Gastroesophageal sphincter (tissue), 4 donors: ENCODE results near the gene EIF5. TPM values are rescaled to one million over a fixed set of nuclear protein-coding genes. Genes with fewer than 3 reads are reported as not detected.

Experiments used
- ATAC-seq: fragments of 150-250 bp; one replicate; pipeline ENCODE4 v1.9.1; 2016; ENCODE audit warnings: mild to moderate bottlenecking, moderate library complexity
- H3K27ac ChIP-seq, 4 donors: fragments of 200-600 bp; sonication (generic) in 3 of 4; 1 replicate in 3 of 4; 2 replicates in 1 of 4; pipeline ENCODE4 v1.5.1; 2016 to 2019
- H3K27me3 ChIP-seq: fragments of 200-600 bp; sonication (generic); one replicate; pipeline ENCODE4 v1.5.1; 2019
- H3K36me3 ChIP-seq, 2 donors: fragments of 200-600 bp; sonication (generic); one replicate each; pipeline ENCODE4 v1.5.1; 2019; ENCODE audit warnings: control low read depth in 1 of 2
- H3K4me1 ChIP-seq, 3 donors: fragments of 200-600 bp; sonication (generic); 1 replicate in 2 of 3; 2 replicates in 1 of 3; pipeline ENCODE4 v1.5.1; 2016 to 2019; ENCODE audit warnings: control low read depth in 2 of 3
- H3K4me3 ChIP-seq, 2 donors: fragments of 200-600 bp; sonication (generic); one replicate each; pipeline ENCODE4 v1.5.1; 2019; ENCODE audit warnings: mild to moderate bottlenecking in 1 of 2, moderate library complexity in 1 of 2
- H3K9me3 ChIP-seq, 3 donors: fragments of 200-600 bp; sonication (generic); one replicate each; pipeline ENCODE4 v1.5.1; 2017 to 2019; ENCODE audit warnings: control low read depth in 2 of 3
- EP300 ChIP-seq: sonication (generic); formaldehyde crosslinking; IDR thresholded peaks from one replicate; pipeline ENCODE4 v1.6.1; 2017; ENCODE audit warnings: antibody characterized with exemption, mild to moderate bottlenecking
- POLR2A ChIP-seq, 2 donors: fragments of 450-650 bp; IDR thresholded peaks; one replicate each; pipeline ENCODE4 v1.6.1; 2017; ENCODE audit warnings: antibody characterized with exemption in 2 of 2, mild to moderate bottlenecking in 2 of 2, moderate library complexity in 1 of 2
- POLR2AphosphoS5 ChIP-seq: sonication (generic); formaldehyde crosslinking; IDR thresholded peaks from one replicate; pipeline ENCODE4 v1.6.1; 2017; ENCODE audit warnings: antibody characterized with exemption
- WGBS, 2 donors: methylation state at CpG; one replicate each; pipeline ENCODE4 v1.1.5; 2018; ENCODE audit warnings: low coverage in 1 of 2; 5-methylcytosine and 5-hydroxymethylcytosine counted together
- total RNA-seq, 4 donors: library from RNA; depleted of rRNA; stranded (reverse); fragments of >200 nt; gene quantifications; one replicate each; pipeline ENCODE4 v1.1.0, GENCODE V29; 2016
- TF ChIP-seq, protein P1 (sequence below), 4 experiments: fragments of 200-600 bp in 2 of 4; fragments of 450-650 bp in 2 of 4; sonication (generic) in 1 of 4; IDR thresholded peaks; one replicate each; pipeline ENCODE4 v1.5.1; 2017 to 2019; ENCODE audit warnings: antibody characterized with exemption in 4 of 4, mild to moderate bottlenecking in 2 of 4, moderate library complexity in 2 of 4

Gene EIF5
- total RNA-seq, 4 donors from 2014 or later = 166 to 252 (median 203) TPM

DNA sequence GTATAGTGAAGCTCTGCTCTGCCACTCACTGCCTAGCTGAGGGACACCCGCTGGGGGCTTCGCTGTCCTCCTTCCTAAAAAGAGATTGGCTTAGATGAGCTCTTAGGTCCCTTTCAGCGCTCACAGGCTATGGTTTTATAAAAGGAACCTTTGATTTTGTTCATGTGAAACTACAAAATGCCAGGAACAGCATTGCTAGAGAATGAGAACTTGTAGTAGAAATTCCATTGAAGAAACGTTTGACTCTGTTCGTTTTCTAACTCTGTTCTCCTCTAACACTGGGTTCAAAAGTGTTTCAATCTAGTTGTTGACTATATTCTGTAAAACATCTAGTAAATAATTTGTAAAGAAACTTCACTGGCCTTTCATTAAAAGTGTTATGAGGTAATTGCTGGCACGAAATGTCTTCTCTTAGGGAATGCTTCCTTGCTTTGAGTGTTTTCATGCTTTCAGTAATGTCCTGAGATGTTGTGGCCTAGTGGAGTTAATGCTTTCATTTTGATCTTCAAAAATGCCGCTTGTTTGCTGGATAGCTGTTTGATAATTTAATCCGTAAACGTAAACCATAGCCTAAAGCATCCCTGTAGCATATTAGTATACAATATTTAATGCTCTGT is 52.8 kb downstream of the EIF5 start:
- TF ChIP-seq, protein P1, sequence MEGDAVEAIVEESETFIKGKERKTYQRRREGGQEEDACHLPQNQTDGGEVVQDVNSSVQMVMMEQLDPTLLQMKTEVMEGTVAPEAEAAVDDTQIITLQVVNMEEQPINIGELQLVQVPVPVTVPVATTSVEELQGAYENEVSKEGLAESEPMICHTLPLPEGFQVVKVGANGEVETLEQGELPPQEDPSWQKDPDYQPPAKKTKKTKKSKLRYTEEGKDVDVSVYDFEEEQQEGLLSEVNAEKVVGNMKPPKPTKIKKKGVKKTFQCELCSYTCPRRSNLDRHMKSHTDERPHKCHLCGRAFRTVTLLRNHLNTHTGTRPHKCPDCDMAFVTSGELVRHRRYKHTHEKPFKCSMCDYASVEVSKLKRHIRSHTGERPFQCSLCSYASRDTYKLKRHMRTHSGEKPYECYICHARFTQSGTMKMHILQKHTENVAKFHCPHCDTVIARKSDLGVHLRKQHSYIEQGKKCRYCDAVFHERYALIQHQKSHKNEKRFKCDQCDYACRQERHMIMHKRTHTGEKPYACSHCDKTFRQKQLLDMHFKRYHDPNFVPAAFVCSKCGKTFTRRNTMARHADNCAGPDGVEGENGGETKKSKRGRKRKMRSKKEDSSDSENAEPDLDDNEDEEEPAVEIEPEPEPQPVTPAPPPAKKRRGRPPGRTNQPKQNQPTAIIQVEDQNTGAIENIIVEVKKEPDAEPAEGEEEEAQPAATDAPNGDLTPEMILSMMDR (IDR thresholded peaks at IDR 0.05) = no peak
- no peak for TF ChIP-seq EP300
- TF ChIP-seq POLR2A (IDR thresholded peaks at IDR 0.05) = no peak
- TF ChIP-seq POLR2AphosphoS5 = no peak
- H3K9me3 ChIP-seq = no peaks in the 10 kb centered on the region
- H3K4me1 ChIP-seq = peaks cover 0 to 51% (median 21%) of the 10 kb centered on the region in 3 donors
- peak overlapping the region; percentile 80 to 91 for H3K4me3 ChIP-seq
- ATAC-seq = no peak
- no peaks in the 10 kb centered on the region for H3K27me3 ChIP-seq
- H3K27ac ChIP-seq = peak overlapping the region; percentile 92 to 100 (median 98)
- no peaks in the 10 kb centered on the region for H3K36me3 ChIP-seq
- WGBS, 2 donors = 9 to 10% methylated on average over 7 to 9 of the region's 9 CpGs

DNA sequence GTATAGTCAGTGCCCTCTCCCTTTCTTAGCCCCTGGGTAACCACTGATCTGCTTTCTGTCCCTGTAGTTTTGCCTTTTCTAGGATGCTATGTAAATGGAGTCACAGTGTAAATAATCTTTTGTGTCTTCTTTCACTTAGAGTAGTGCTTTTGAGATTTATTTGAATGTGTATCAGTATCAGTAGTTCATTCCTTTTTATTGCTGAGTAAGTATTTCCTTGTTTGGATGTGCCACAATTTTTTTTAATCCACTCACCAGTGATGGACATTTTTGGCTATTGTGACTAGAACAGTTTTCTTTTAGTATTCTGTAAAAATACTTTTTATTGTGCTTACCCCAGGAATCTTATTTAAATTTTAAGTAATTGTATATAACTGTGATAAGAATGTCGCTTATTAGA is 54.6 kb downstream of the EIF5 start:
- Histone ChIP-seq H3K9me3 (no peaks in the 10 kb centered on the region), H3K27ac (peak overlapping the region in 1 of 4 donors; percentile 17), H3K36me3 (no peaks in the 10 kb centered on the region), H3K4me1 (peaks cover 0 to 69% (median 26%) of the 10 kb centered on the region in 3 donors), H3K27me3 (no peaks in the 10 kb centered on the region), H3K4me3 (no peak overlapping the region)
- ATAC-seq = no peak
- WGBS, 2 donors = 88 to 100% methylated on average over 1 of the region's 1 CpG
- no peak for TF ChIP-seq EP300

DNA sequence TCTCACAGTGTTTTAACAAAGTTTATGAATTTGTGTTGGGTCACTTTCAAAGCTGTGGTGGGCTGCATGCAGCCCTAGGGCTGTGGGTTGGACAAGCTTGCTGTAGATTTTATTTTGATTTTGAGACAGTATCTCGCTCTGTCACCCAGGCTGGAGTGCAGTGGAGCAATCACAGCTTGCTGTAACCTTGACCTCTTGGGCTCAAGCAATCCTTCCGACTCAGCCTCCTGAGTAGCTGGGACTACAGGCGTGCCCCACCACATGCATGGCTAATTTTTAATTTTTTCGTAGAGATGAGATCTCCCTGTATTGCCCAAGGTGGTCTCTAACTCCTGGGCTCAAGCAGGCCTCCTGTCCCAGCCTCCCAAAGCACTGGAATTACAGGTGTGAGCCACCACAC is 56.6 kb downstream of the EIF5 start:
- 93 to 100% methylated on average over 2 to 3 of the region's 4 CpGs for WGBS, 2 donors
- ATAC-seq = no peak
- Histone ChIP-seq H3K27me3 (no peaks in the 10 kb centered on the region), H3K4me1 (peaks cover 15 to 79% (median 35%) of the 10 kb centered on the region in 3 donors), H3K9me3 (no peaks in the 10 kb centered on the region), H3K36me3 (no peaks in the 10 kb centered on the region), H3K4me3 (no peak overlapping the region), H3K27ac (no peak overlapping the region)
- TF ChIP-seq POLR2AphosphoS5 = no peak
- TF ChIP-seq, protein P1 (IDR thresholded peaks at IDR 0.05) = no peak
- no peak for TF ChIP-seq EP300
- no peak for TF ChIP-seq POLR2A (IDR thresholded peaks at IDR 0.05)

DNA sequence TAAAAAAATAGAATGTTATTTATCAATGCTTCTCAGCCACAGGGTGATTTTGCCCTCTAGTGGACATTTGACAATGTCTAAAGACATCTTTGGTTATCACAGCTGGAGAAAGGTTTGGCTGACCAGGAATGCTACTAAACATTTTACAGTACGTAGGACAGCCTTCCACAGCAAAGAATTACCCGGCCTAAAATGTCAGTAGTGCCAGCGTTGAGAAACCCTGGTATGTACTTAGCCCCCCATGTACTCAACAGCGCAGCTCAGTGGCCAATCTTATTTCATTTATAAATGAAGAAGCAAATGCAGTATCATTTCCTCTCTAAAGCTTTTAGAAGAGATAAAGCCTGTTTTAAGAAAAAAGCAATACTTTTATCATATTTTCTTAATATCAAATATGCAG is 57.0 kb downstream of the EIF5 start:
- WGBS, 2 donors = 14 to 22% methylated on average over 3 to 4 of the region's 4 CpGs

DNA sequence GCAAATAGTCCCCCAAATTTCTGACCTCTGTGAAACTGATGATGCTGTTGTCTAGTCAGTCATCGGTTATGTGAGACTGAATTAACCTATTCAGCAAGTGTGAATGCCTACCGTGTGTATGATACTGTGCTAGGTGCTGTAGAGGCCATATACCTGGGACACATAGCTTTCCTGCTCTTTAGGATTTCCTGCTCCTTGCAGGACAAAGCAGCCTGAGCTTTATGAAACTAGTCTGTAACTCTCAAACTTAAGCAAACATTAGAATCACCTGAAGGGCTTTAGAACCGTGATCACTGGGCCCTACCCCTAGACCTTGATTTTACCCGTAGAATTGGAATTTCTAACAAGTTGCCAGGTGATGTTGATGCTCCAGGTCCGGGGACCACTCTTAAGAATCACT is 58.1 kb downstream of the EIF5 start:
- Histone ChIP-seq H3K27ac (no peak overlapping the region), H3K36me3 (no peaks in the 10 kb centered on the region), H3K4me1 (peaks cover 16 to 92% (median 40%) of the 10 kb centered on the region in 3 donors), H3K4me3 (no peak overlapping the region), H3K27me3 (no peaks in the 10 kb centered on the region), H3K9me3 (no peaks in the 10 kb centered on the region)
- TF ChIP-seq POLR2AphosphoS5 (no peak), POLR2A (IDR thresholded peaks at IDR 0.05) (no peak), EP300 (no peak)
- TF ChIP-seq, protein P1 (IDR thresholded peaks at IDR 0.05) = no peak
- no peak for ATAC-seq
- WGBS, 2 donors = 70 to 71% methylated on average over 5 of the region's 5 CpGs

More for the DNA sequence above, 57.0 kb downstream of the EIF5 start:
- no peak overlapping the region for H3K4me3 ChIP-seq
- no peaks in the 10 kb centered on the region for H3K27me3 ChIP-seq
- ATAC-seq = peak; percentile 46
- TF ChIP-seq, protein P1 (IDR thresholded peaks at IDR 0.05) = peak; percentile 50 to 59 (median 54)
- TF ChIP-seq POLR2A (IDR thresholded peaks at IDR 0.05) = no peak
- no peak overlapping the region for H3K27ac ChIP-seq
- no peaks in the 10 kb centered on the region for H3K36me3 ChIP-seq
- H3K9me3 ChIP-seq = no peaks in the 10 kb centered on the region
- peaks cover 16 to 83% (median 39%) of the 10 kb centered on the region in 3 donors for H3K4me1 ChIP-seq
